SKM-1 (cell line): Measurements from ENCODE around the gene OR10G3.

Experiments
- DNase-seq: peaks from one replicate; lab custom pipeline; 2025; ENCODE audit not compliant: unreplicated experiment; lab: John Stamatoyannopoulos, UW

Gene OR10G3

DNA sequence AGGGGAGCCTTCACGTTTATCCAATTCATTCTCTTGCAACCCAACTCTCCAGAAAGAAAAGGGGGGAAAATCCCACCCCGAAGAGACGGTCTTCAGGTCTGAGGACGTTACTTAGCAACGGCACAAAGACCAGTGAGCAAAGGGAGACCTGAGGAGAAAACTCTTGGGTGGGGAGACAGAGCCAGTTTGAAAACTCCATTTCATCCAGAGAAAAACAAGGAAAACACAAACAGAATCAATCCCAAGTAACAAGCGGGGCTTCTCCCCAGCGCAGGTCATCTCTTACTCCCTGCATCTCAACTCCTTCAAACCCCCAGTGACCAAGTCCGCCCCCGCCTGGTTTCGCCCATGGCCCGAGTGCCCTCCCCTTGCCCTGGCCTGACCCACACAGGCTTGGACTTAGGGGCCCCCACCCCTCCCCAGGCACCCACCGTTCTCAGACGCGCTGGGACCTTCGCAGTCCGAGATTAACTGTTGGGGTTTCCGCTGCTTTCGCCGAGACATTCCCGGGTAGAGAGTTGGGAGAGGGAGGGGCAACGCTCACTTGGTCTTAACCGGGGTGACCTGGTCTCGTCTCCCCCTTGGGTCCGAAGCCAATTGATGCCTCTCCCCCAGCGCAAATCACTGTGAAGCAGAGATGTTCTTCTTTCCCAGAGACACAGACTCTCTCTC lies 43.3 kb downstream of the OR10G3 start:
- DNase-seq, result no peak

DNA sequence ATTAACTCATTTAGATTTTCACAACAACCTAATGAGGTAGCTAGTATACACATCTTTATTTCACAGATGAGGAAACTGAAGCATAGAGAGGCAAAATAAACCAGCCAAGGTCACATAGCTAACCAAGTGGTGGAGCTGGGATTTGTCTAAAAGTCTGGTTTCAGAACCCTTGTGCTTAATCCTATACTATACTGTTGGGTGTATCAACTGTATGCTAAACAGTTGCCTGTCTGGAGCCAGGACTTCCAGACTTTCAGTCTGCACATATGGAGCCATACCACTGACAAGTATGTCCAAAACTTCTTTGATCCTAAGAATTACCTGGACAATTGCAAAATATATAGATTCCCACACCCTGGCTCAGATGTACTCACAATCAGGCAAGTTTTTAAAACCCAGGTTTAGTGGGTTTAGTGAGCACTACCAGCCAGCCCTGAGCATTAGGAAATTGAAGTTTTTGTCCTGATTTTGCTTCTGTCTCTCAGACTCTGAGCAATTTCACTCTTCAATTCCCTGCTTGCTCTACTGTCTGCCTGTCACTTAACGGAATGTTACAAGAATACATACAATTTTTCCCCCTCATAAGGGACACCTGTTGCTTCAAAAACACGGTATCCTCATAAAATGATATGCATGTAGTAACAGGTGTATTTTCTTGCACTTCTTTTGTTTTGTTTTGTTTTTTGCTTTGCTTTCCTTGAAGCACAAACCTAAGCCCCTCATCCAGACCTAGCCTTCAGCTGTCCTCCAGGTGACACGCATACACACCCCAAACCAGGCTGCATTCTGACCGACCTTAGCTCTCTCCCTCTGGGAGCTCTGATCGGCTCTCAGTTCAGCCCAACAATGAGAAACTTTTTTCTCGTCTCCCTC lies 44.1 kb downstream of the OR10G3 start:
- DNase-seq, result no peak

DNA sequence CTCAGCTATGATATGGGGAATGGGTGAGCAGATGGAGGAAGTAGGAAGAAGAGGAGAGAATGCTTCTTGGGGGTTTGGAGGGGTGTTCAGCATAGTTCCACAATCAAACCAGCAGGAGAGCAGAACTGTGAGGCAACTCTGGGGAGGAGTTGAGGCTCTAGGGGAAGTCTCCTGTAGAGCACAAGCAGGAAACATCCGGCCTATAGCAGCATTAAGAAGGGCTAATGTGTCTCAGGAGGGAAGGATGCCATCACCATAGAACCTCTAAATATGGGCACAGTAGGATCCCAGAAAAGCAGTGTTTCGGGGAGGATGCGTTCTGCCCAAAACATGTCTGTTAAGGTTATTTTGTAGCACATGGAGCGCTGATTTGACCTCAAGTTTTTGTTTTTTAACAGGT lies 45.3 kb downstream of the OR10G3 start:
- no peak for DNase-seq

DNA sequence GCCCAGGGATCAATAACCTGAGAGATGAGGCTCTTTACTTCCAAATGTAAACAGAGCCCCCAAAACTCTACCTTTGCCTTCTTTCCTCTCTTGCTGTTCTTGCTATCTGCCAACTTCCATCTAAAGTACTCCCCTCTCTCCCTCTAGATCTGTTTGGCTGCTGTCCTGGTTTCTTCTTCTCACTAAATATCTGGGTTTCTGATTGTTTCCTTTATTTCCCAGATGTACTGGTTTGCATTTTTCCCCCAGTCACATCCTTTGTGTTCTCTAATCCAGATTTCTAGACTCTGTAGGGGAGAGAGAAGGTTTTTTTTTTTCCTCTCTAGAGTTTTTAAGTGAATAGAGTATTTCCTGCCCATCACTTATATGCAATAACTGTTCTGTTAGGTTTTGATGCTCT lies 46.6 kb downstream of the OR10G3 start:
- no peak for DNase-seq

DNA sequence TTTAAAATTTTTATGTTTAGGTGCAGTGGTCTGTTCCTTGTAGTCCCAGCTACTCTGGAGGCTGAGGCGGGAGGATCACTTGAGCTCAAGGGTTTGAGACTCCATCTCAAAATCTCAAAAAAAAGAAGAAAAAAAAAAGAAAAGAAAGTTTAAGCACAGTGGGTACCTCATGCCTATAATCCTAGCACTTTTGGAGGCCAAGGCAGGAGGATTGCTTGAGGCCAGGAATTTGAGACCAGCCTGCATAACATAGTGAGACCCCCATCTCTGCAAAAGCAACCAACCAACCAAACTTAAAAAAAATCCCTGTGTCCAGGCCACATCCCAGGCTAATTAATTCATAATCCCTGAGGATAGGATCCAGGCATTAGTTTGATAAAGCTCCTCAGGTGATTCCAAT lies 50.4 kb downstream of the OR10G3 start:
- DNase-seq, result no peak

DNA sequence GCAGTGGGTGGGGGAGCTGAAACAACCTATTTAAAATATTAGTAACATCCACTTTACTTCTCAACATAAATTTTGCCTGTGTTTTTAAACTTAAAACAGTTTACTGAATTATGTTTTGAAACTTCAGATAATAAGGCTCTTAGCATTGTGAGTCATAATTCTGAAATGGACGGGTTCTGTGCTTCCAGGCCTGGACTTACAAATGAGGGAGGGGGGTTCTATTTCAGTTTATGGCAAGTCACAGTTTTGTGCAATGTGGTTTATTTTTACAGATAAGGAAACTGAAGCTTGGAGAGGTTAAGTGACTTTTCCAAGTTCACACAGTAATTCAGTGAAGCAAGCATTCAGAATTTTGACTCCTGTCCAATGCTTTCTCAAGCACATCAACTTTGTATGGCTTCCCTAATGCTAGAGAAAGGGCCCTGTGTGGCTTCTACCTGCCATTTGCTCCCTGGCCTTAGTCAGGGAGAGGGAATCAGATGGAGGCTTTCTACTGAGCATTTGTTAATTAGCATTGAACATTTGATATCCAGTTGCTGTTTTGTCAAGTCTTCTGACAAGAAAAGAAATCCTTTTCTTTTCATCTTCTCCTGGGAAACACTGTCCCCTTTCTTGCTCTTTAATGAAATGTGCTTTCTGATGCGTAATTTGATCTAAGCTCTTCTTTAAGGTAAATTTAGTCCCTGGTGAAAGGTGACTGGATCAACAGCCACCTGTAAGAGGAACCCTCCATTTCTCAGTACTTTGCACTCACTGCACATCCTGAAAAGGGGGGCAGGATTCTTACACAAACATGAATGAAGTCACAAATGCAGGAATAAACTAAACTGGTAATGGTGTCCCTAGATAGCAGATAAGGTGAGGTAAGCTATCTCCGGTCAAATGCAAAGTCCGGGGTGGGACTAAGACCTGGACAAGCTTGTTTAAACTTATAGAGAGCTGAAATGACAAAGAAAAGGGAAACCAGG lies 51.2 kb downstream of the OR10G3 start:
- no peak for DNase-seq

DNA sequence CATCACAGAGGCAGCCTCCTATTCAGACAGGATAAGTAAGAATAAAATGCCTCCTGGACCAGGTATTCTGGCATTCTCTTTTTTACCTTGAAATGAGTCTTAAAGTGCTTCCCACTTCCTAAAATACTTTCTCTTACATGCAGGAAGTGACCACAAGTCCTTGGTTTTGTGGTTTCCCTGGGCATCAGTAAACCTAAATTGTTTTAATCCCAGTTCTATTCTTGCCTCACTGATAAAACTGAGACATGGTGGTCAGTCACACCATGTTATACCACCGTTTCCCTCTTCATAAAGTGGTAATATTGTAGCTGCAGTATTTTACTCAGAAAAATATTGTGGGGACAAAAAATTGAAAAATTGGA lies 52.6 kb downstream of the OR10G3 start:
- no peak for DNase-seq

DNA sequence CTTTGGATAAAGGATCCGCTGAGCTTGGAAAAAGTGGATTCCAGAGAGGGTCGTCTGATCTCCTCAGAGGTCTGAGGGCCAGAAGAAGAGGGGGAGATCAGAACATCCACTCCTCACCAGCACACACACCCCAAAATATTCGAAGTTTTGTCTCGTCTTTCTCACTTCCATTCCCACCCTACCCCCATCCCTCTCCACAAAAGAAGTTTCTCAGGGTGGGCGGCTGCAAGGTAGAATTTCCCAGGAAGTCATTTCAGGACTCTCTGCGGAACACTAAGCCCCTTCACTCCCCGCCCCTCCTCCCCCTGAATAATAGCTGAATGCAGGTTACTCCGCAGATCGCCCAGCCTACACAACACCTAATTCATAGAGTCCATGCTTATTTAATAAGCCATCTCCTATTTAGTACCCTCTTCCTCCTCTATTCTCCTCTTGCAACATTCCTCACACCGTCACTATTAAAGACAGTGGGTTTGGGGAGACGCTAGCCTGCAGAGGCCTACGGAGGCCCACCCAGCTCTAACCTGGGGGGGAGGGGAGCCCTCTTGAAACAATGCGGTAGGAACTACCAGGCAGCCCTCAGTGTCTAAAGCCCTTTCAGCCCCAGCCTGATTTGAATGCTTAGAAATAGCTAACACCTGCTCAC lies 53.1 kb downstream of the OR10G3 start:
- no peak for DNase-seq

DNA sequence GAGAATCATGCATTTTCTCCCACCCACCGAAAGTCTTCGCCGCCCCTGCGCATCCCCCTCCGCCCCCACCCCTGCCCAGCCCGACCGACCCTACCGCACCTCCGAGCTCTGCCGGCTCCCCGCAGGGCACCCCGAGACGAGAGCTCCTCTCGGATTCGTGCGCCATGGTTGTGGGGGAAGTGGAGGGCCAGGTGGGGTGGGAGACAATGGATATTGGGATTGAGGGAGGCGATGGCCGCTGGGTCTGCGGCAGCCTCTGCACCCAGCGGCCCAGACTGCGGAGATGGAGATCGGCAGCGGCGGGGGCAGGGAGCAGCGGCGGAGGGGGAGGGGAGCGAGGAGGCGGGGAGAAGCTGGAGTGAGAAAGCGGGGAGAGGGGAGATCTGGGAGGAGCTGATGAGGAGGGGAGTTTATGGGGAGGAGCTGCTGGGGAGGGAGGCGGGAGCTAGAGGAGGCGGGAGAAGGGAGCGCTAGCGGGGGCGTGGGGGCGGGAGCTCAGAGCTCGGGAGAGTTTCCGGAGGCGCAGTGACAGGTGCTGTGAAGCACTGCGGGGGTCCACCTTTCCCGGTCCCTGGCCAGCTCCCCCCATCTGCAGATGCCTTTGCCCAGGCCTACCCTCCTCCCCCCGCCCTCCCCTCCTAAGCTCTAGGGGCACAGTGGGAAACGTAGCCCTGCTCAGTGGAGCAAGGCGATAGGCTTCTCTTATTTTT lies 53.8 kb downstream of the OR10G3 start, which contains the start of gene SALL2:
SALL2 (minus strand) TSS at position 385 of the 710 bp plus-strand sequence; CDS start at position 166, 219 bp downstream.
- DNase-seq, result no peak

DNA sequence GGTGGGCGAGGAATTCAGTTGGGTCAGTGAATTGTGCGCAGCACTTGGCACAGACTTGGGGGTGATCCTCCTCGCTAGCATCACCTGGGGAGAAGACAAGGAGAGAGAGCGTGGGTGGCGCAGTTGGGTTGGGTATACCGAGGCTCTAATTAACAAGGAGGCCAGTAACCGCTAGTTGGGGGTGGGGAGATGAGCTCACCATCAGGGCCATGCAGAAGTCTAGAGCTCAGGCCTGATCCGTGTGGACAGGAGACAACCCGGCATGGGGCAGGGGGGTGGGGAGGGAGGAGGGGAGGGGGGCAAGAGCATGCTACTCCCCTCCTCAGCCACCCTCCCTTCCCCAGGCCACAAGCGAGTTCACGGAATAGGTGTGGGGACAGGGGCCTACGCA lies 54.3 kb downstream of the OR10G3 start:
- DNase-seq, result no peak

DNA sequence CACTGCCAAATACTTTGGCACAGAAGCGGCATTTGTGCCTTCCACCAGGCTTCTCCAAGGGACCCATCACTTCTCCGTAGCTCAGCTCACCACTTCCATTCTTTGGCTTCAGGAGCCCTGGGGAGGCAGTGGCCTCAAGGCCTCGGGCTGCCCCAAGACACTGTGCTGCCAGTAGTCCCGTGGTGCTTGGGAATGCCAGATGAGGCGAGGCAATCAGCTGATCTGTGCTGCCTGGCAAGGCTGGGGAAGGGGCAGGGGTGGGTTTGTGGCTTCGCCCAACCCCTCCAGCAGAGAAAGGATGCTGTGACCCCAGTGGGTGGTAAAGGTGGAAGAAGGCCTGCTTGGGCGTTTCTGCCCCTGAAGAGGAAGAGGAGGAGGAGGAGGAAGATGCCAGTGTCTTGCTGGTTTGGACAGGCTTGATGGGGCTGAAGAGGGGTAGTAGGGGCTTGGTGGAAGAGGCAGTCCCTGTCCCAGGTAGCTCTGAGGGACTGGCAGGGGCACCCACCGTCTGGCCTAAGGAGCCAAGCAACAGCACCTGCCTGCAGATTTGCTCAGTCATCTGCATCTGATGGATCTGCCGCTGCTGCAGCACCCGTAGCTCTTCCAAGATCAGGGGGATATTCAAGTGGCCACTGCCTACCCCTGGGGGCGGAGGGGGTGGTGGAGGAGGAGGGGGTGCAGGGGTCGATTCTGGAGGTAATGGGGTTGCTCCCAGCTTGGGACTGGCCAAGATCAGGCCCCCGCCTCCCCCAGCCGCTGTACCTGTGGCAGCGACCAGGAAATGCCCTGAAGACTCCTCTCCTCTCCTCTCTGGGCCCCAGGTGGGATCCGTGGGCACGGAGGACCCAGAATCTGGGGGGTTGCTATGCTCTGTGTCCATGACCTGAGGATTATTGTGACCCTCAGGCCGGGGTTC lies 55.0 kb downstream of the OR10G3 start:
- no peak for DNase-seq

DNA sequence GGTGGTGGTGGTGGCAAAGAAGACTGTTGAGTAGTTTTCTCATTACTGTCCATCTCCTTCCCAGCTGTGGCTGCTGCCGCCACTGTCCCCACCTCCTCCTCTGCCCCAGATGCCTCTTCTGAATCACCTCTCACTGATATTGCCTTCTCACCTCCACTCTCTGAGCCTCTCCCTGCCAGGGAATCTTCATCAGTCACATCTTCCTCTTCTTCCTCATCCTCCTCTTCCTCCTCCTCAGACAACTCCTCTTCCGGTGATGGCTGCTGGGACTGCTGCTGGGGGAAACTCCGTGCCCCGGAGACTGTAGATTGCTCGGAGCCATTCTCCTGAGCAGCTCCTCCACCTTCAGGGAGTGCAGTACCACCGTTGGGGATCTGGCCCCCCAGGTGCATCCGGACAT lies 56.7 kb downstream of the OR10G3 start:
- DNase-seq, result no peak

DNA sequence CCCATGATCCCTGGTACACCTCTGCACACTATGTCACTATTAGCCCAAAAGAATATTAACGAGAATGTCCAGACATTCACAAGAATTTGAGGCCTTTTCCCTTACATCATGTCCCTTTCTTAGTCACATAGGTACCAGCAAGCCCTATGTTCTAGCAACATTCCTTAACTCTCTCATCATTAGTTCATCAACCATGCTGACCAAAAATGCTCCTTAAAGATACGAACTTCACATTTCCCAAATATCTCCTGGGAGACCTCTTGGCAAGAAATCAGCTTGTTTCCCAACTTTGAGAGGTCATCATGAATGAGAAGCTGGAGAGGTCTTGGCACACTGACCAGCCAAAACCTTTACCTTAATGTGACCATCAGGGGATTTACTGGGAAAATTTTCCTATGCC lies 58.4 kb downstream of the OR10G3 start:
- no peak for DNase-seq

DNA sequence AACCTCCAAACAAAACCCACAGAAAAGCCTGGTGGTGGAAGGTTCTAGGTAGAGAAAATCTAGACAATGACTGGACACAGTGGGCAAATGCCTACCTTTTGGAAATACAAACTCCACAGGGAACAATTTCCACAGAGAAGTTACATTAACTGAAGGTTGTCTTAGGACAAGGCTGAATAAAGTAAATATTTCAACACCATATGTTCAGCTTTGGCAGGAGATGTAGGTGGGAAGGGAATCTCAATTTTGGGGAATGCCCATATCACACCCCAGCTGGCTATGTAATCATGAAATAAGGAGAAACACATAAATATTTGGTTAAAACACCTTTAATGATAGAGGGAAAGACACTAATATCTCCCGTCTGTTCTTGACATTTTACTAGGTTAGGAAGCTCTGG lies 59.1 kb downstream of the OR10G3 start:
- no peak for DNase-seq

DNA sequence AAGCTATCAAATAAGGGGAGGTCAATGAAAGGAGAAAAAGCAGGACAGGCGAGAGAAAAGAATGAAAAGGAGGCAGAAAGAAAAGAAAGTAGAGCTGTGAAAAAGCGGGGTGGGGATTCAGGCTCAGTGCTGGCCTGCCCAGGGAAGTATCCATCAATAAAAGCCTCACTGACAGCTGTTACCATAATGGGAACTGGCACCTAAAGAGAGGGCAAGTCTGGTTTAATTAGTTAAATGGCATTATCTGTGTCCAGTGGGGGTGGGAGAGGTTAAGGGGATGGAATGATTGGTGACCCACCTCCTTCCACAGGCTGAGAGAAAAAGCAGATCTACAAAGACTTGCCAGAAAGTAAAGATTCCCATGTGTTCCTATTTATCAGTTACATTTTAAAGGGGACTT lies 61.2 kb downstream of the OR10G3 start:
- no peak for DNase-seq
